HL-60 (cell line): ENCODE data around the gene ANKRD61.
"Not testable (repeated sequence)": the region's sequence is repeated elsewhere in the genome, so short reads cannot be mapped to it uniquely, and the experiment has no call there.

Source experiments
- CTCF ChIP-seq: IDR thresholded peaks from one replicate; pipeline ENCODE4 v1.5.1; 2011; ENCODE audit warnings: low read length, control low read depth, inconsistent platforms; ENCODE audit not compliant: insufficient read depth
- GABPA ChIP-seq: IDR thresholded peaks from 2 replicates; pipeline ENCODE4 v1.6.1; 2012; ENCODE audit warnings: low read depth
- POLR2AphosphoS5 ChIP-seq: IDR thresholded peaks from 2 replicates; pipeline ENCODE4 v1.6.1; 2012; ENCODE audit warnings: low read depth
- TF ChIP-seq, protein P1 (sequence below): IDR thresholded peaks from 2 replicates; pipeline ENCODE4 v1.6.1; 2012; ENCODE audit warnings: low read depth; ENCODE audit not compliant: insufficient replicate concordance

GRCh38 chr7:6007835-6008590 lies 23.2 kb upstream of the ANKRD61 start:
- TF ChIP-seq CTCF, POLR2AphosphoS5, GABPA: not testable (repeated sequence)
- TF ChIP-seq, protein P1, sequence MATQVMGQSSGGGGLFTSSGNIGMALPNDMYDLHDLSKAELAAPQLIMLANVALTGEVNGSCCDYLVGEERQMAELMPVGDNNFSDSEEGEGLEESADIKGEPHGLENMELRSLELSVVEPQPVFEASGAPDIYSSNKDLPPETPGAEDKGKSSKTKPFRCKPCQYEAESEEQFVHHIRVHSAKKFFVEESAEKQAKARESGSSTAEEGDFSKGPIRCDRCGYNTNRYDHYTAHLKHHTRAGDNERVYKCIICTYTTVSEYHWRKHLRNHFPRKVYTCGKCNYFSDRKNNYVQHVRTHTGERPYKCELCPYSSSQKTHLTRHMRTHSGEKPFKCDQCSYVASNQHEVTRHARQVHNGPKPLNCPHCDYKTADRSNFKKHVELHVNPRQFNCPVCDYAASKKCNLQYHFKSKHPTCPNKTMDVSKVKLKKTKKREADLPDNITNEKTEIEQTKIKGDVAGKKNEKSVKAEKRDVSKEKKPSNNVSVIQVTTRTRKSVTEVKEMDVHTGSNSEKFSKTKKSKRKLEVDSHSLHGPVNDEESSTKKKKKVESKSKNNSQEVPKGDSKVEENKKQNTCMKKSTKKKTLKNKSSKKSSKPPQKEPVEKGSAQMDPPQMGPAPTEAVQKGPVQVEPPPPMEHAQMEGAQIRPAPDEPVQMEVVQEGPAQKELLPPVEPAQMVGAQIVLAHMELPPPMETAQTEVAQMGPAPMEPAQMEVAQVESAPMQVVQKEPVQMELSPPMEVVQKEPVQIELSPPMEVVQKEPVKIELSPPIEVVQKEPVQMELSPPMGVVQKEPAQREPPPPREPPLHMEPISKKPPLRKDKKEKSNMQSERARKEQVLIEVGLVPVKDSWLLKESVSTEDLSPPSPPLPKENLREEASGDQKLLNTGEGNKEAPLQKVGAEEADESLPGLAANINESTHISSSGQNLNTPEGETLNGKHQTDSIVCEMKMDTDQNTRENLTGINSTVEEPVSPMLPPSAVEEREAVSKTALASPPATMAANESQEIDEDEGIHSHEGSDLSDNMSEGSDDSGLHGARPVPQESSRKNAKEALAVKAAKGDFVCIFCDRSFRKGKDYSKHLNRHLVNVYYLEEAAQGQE, result not testable (repeated sequence)
